ENCODE measurements around the gene CRIP3. TPM values are rescaled to one million over a fixed set of nuclear protein-coding genes. Genes with fewer than 3 reads are reported as not detected.

CRIP3 gene
- total and polyA plus RNA-seq, 8 donors, result 0.37 to 1.6 (median 0.92) TPM; not detected in 5

DNA sequence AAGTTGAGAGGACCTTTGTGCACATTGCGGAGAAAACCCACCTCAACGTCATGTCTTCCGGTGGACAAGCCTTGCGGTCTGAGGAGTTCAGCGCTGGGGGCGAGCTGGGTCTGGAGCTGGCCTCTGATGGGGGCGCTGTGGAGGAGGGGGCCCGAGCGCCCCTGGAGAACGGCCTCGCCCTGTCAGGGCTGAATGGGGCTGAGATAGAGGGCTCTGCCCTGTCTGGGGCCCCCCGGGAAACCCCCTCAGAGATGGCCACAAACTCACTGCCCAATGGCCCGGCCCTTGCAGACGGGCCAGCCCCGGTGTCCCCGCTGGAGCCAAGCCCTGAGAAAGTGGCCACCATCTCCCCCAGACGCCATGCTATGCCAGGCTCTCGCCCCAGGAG is 25.1 kb downstream of the CRIP3 start:
- 77 to 89% (median 86%) methylated on average over 8 to 18 of the region's 18 CpGs for WGBS, 5 donors

DNA sequence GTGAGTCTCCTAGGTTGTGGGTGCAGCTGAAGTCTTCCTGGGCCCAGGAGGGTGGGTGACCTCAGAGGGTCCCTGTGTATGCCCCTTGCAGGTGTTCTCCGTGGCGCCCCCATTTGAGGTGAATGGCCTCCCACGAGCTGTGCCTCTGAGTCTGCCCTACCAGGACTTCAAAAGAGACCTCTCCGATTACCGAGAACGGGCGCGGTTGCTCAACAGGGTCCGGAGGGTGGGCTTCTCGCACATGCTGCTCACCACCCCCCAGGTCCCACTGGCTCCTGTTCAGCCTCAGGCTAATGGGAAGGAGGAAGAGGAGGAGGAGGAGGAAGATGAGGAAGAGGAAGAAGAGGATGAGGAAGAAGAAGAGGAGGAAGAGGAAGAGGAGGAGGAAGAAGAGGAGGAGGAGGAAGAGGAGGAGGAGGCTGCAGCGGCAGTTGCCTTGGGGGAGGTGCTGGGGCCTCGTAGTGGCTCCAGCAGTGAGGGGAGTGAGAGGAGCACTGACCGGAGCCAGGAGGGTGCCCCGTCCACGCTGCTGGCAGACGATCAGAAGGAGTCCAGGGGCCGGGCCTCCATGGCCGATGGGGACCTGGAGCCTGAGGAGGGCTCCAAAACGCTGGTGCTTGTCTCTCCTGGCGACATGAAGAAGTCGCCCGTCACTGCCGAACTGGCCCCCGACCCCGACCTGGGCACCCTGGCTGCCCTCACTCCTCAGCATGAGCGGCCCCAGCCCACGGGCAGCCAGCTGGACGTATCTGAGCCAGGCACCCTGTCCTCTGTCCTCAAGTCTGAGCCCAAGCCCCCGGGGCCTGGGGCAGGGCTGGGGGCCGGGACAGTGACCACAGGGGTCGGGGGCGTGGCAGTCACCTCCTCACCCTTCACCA is 25.8 kb downstream of the CRIP3 start:
- peaks cover 6 to 63% (median 28%) of the 10 kb centered on the region in 3 donors for H3K27me3 ChIP-seq
- H3K36me3 ChIP-seq, result no peaks in the 10 kb centered on the region
- H3K9me3 ChIP-seq, result no peaks in the 10 kb centered on the region
- no peak overlapping the region for H3K27ac ChIP-seq
- H3K4me3 ChIP-seq, result no peak overlapping the region
- no peak for DNase-seq
- TF ChIP-seq, protein P1, sequence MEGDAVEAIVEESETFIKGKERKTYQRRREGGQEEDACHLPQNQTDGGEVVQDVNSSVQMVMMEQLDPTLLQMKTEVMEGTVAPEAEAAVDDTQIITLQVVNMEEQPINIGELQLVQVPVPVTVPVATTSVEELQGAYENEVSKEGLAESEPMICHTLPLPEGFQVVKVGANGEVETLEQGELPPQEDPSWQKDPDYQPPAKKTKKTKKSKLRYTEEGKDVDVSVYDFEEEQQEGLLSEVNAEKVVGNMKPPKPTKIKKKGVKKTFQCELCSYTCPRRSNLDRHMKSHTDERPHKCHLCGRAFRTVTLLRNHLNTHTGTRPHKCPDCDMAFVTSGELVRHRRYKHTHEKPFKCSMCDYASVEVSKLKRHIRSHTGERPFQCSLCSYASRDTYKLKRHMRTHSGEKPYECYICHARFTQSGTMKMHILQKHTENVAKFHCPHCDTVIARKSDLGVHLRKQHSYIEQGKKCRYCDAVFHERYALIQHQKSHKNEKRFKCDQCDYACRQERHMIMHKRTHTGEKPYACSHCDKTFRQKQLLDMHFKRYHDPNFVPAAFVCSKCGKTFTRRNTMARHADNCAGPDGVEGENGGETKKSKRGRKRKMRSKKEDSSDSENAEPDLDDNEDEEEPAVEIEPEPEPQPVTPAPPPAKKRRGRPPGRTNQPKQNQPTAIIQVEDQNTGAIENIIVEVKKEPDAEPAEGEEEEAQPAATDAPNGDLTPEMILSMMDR (IDR thresholded peaks at IDR 0.05), result no peak
- no peak for TF ChIP-seq EP300 (IDR thresholded peaks at IDR 0.05)
- TF ChIP-seq POLR2AphosphoS5 (IDR thresholded peaks at IDR 0.05), result no peak
- no peak for TF ChIP-seq POLR2A (IDR thresholded peaks at IDR 0.05)
- intact Hi-C loops (cut with DNase I; ENCODE audit: low total_unique reads), result no loop called here
- peaks cover 0 to 9% (median 4%) of the 10 kb centered on the region in 4 donors for H3K4me1 ChIP-seq
- WGBS, 5 donors, result 67 to 79% (median 75%) methylated on average over 16 to 32 of the region's 32 CpGs

More for the DNA sequence above, 25.1 kb downstream of the CRIP3 start:
- H3K27me3 ChIP-seq, result peaks cover 6 to 58% (median 28%) of the 10 kb centered on the region in 3 donors
- no peak overlapping the region for H3K27ac ChIP-seq
- H3K4me3 ChIP-seq, result no peak overlapping the region
- peaks cover 0 to 9% (median 4%) of the 10 kb centered on the region in 4 donors for H3K4me1 ChIP-seq
- intact Hi-C loops (cut with DNase I; ENCODE audit: low total_unique reads), result no loop called here
- no peaks in the 10 kb centered on the region for H3K9me3 ChIP-seq
- no peak for TF ChIP-seq POLR2AphosphoS5 (IDR thresholded peaks at IDR 0.05)
- no peaks in the 10 kb centered on the region for H3K36me3 ChIP-seq
- no peak for DNase-seq

DNA sequence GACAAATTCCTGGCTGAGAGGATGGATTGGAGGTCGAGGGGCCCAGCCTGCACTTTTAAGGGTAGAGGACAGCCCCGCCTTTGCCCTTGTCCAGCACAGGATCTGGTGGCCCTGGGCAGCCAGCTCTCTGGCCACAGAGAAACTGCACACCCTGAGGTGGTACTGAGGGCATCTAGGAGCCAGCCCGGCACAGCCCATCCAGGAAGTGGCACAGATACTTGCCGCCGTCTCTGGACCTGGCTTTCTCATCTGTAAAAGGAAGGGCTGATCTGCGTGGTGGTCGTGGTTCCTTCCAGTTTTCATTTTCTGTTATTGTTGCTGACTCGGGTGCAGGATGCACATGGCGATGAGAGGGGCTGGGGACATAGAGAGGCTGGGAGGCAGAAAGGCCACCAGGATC is 26.6 kb downstream of the CRIP3 start:
- H3K36me3 ChIP-seq, result no peaks in the 10 kb centered on the region
- H3K27ac ChIP-seq, result no peak overlapping the region
- peaks cover 6 to 68% (median 28%) of the 10 kb centered on the region in 3 donors for H3K27me3 ChIP-seq
- 64 to 72% (median 68%) methylated on average over 9 of the region's 9 CpGs for WGBS, 5 donors
- intact Hi-C loops (cut with DNase I; ENCODE audit: low total_unique reads), result no loop called here
- no peak for DNase-seq
- no peaks in the 10 kb centered on the region for H3K9me3 ChIP-seq
- H3K4me3 ChIP-seq, result no peak overlapping the region
- peaks cover 0 to 9% (median 4%) of the 10 kb centered on the region in 4 donors for H3K4me1 ChIP-seq
- TF ChIP-seq, protein P1 (IDR thresholded peaks at IDR 0.05), result no peak
- TF ChIP-seq POLR2AphosphoS5 (IDR thresholded peaks at IDR 0.05), result no peak
- TF ChIP-seq POLR2A (IDR thresholded peaks at IDR 0.05), result no peak
- TF ChIP-seq EP300 (IDR thresholded peaks at IDR 0.05), result no peak

DNA sequence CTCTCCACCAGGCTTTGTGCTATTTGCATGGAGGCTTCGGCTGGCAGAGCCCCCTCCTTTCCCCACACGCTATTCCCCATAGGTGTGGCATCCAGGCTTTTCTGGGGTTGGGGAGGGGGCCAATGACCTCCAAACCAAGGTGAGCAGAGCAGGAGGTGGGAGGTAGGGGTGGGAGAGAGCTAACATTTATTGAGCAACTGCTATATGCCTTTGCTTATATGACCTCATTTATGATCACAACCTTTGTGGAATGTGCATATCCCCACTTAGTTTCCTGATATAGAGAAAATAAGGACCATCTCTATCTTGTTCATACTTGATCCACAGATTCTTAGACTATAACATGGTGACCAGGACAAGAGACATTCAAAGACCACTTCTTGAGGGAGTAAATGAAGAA is 28.4 kb downstream of the CRIP3 start:
- Histone ChIP-seq H3K27ac (no peak overlapping the region), H3K4me1 (peaks cover 10 to 23% (median 17%) of the 10 kb centered on the region in 4 donors), H3K9me3 (no peaks in the 10 kb centered on the region), H3K36me3 (no peaks in the 10 kb centered on the region), H3K4me3 (no peak overlapping the region), H3K27me3 (peaks cover 4 to 68% (median 29%) of the 10 kb centered on the region in 3 donors)
- no peak for DNase-seq
- intact Hi-C loops (cut with DNase I; ENCODE audit: low total_unique reads), result no loop called here
- WGBS, 5 donors, result 73 to 87% (median 77%) methylated on average over 2 of the region's 2 CpGs
- TF ChIP-seq EP300 (IDR thresholded peaks at IDR 0.05), result no peak

DNA sequence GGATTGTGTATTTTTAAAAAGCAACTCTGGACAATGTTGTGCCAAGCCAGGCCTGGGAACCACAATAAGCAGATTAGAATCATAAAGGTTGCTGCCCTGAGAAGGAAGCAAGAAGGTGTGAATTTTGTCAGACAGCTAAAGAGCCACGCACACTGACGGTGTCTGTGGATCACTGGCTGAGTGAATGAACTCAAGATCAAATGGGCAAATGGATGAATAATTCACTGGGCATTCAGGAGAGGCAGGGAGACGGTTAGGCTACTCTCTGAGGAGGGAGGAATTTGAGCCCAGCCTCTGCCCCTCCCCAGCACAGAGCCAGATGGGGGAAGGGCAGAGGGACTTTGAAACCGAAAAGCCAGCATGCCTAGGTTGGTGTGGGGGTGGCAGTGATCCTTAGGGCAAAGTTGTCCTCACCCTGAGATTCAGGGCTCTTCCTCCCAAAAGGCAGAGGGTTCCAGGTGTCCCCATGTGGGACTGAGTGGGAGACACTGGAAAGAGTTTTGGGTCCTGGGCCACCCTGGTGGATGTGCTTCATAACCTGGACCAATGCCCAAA is 30.0 kb downstream of the CRIP3 start:
- intact Hi-C loops (cut with DNase I; ENCODE audit: low total_unique reads), result loop anchor here (10.0 kb wide), 1 partner anchor 56 kb away; no protein-coding TSS in a partner anchor
- no peak for TF ChIP-seq POLR2A (IDR thresholded peaks at IDR 0.05)
- no peak for TF ChIP-seq POLR2AphosphoS5 (IDR thresholded peaks at IDR 0.05)
- TF ChIP-seq, protein P1 (IDR thresholded peaks at IDR 0.05), result no peak
- no peak for TF ChIP-seq EP300 (IDR thresholded peaks at IDR 0.05)
- H3K9me3 ChIP-seq, result no peaks in the 10 kb centered on the region
- no peak overlapping the region for H3K4me3 ChIP-seq
- no peaks in the 10 kb centered on the region for H3K36me3 ChIP-seq
- peaks cover 16 to 29% (median 20%) of the 10 kb centered on the region in 4 donors for H3K4me1 ChIP-seq
- 46 to 76% (median 55%) methylated on average over 4 of the region's 4 CpGs for WGBS, 5 donors
- peaks cover 0 to 67% (median 21%) of the 10 kb centered on the region in 3 donors for H3K27me3 ChIP-seq
- no peak overlapping the region for H3K27ac ChIP-seq
- DNase-seq, result no peak

Measured in stomach (tissue), 9 donors.